Heart right ventricle (tissue), 16 donors: ENCODE results near the gene LAMA2. TPM values are rescaled to one million over a fixed set of nuclear protein-coding genes. Genes with fewer than 3 reads are reported as not detected.

Source experiments
- ATAC-seq, 8 donors: fragments of 200-7000 bp; cut with Tn5 transposase; one replicate each; pipeline ENCODE4 v1.9.1; 2020; ENCODE audit warnings: mild to moderate bottlenecking in 8 of 8, moderate library complexity in 8 of 8, moderate number of reproducible peaks in 1 of 8
- DNase-seq, 2 donors: peaks; one replicate each; pipeline ENCODE4 v3.0.0-alpha.2; 2020
- H3K27ac ChIP-seq, 10 donors: fragments of 200-600 bp; sonication (generic) in 2 of 10; one replicate each; pipeline versions ENCODE4 v1.5.0 to v1.8.0; 2020 to 2022; ENCODE audit warnings: mild to moderate bottlenecking in 3 of 10
- H3K27me3 ChIP-seq, 7 donors: fragments of 200-600 bp; one replicate each; pipeline ENCODE4 v1.8.0; 2021 to 2022; ENCODE audit warnings: mild to moderate bottlenecking in 2 of 7
- H3K36me3 ChIP-seq, 9 donors: fragments of 200-600 bp; sonication (generic) in 1 of 9; one replicate each; pipeline versions ENCODE4 v1.5.0 to v1.8.0; 2020 to 2022; ENCODE audit warnings: mild to moderate bottlenecking in 2 of 9
- H3K4me1 ChIP-seq, 9 donors: fragments of 200-600 bp; sonication (generic) in 1 of 9; one replicate each; pipeline versions ENCODE4 v1.5.0 to v1.8.0; 2020 to 2022; ENCODE audit warnings: mild to moderate bottlenecking in 4 of 9
- H3K4me3 ChIP-seq, 10 donors: fragments of 200-600 bp; sonication (generic) in 2 of 10; one replicate each; pipeline versions ENCODE4 v1.5.0 to v1.8.0; 2020 to 2022; ENCODE audit warnings: mild to moderate bottlenecking in 7 of 10, moderate library complexity in 2 of 10
- H3K9me3 ChIP-seq, 11 donors: fragments of 200-600 bp in 10 of 11; sonication (generic) in 2 of 11; one replicate each; pipeline versions ENCODE4 v1.5.0 to v1.8.0; 2013 to 2022; ENCODE audit warnings: mild to moderate bottlenecking in 2 of 11, control low read depth in 1 of 11, moderate library complexity in 1 of 11
- WGBS, 2 donors: extraction: QIAGEN DNeasy Blood & Tissue Kit; methylation state at CpG; one replicate each; pipeline ENCODE4 v1.1.7; 2013; ENCODE audit warnings: inconsistent platforms in 1 of 2; 5-methylcytosine and 5-hydroxymethylcytosine counted together
- intact Hi-C, 10 donors: fragments of 100-400 bp; cut with DNase I; formaldehyde crosslinking; loops; one replicate each; pipeline versions ENCODE4 v1.11.1 to v1.14.2; 2022
- polyA plus RNA-seq, 2 donors: library from polyadenylated mRNA; stranded (reverse); fragments of 200-250 nt; gene quantifications; one replicate each; pipeline ENCODE4 v1.2.3, GENCODE V29; 2013
- total RNA-seq, 10 donors: library from RNA; stranded (reverse); fragmentation: NEBNext Ultra II Directional in 3 of 10; extraction: Animal tissue kit (Norgen Biotek cat#: 25700) in 3 of 10; gene quantifications; one replicate each; pipeline versions ENCODE4 v1.2.1 to v1.2.4, GENCODE V29; 2021 to 2023
- TF ChIP-seq, protein P1 (sequence below), 9 donors: fragments of 200-600 bp; sonication (generic) in 2 of 9; IDR thresholded peaks; one replicate each; pipeline versions ENCODE4 v1.5.0 to v1.8.0; 2021 to 2022; ENCODE audit warnings: antibody characterized with exemption in 9 of 9, mild to moderate bottlenecking in 5 of 9, moderate library complexity in 1 of 9
- donor health status: Arrhythmogenic right ventricular cardiomyopathy.
- donor health status: ischemic (EF 13 %, LVEDD 7.1; RV severe dilation, severe dysfunction).
- donor health status: healthy with polysubstance abuse.
- donor health status: DM: no; HTN: yes; CAD: no.
- donor health status: DM: no; HTN: no; CAD: no.
- donor health status: ischemic (EF 25% LVEDD 6.9; RV normal size, moderate dysfunction).
- donor health status: ischemic (EF 25% LVEDD 5.7; RV mildly dilated, moderate dysfunction).
- donor health status: healthy.
- donor health status: DM: yes; HTN: yes; CAD: no.
- donor health status: Ischemic cardiomyopathy.
- donor health status: ischemic (EF 35%, LVEDD 5.7; RV mildly dilated, moderate dysfunction).
- donor health status: nonischemic (EF 11% LVEDD 7.7; RV severe dilation, severe dysfunction).
- donor health status: DM: yes; HTN: yes; CAD: no.
- donor health status: PGD.
- donor health status: ischemic (EF 29% LVEDD 5.4; RV normal size, mild dysfunction).
- donor health status: nonischemic (EF 23%, LVEDD 6.1; RV moderate dilation, normal function).

The LAMA2 gene
- total and polyA plus RNA-seq, 12 donors = 31.1 to 293 (median 223) TPM

DNA sequence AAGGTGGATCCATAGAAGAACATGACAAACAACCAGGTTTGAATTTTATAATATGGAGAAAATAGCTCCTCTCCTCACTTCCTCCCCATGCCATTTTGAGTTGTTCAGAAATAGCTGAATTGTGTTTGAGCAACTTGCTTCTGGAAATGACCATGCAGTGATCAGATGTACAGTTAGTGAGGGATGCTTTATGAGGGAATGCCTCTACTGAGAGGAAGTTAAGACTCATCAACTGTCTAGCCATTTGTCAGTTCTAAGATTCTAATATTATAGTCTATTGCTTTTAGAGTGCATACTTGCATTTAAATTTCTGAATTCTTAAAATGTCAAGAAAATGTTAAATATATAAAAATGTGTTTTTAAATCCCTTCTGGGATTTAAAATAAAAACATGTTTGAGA is 3.8 kb downstream of the LAMA2 start:
- Histone ChIP-seq H3K4me1 (peaks cover 0 to 24% (median 11%) of the 10 kb centered on the region in 9 donors), H3K27me3 (peaks cover 0 to 5% (median 0%) of the 10 kb centered on the region in 7 donors), H3K36me3 (no peaks in the 10 kb centered on the region), H3K27ac (peak overlapping the region; percentile 26 to 92 (median 86)), H3K4me3 (peak overlapping the region in 9 of 10 donors; percentile 53 to 77 (median 72)), H3K9me3 (no peaks in the 10 kb centered on the region)
- TF ChIP-seq, protein P1, sequence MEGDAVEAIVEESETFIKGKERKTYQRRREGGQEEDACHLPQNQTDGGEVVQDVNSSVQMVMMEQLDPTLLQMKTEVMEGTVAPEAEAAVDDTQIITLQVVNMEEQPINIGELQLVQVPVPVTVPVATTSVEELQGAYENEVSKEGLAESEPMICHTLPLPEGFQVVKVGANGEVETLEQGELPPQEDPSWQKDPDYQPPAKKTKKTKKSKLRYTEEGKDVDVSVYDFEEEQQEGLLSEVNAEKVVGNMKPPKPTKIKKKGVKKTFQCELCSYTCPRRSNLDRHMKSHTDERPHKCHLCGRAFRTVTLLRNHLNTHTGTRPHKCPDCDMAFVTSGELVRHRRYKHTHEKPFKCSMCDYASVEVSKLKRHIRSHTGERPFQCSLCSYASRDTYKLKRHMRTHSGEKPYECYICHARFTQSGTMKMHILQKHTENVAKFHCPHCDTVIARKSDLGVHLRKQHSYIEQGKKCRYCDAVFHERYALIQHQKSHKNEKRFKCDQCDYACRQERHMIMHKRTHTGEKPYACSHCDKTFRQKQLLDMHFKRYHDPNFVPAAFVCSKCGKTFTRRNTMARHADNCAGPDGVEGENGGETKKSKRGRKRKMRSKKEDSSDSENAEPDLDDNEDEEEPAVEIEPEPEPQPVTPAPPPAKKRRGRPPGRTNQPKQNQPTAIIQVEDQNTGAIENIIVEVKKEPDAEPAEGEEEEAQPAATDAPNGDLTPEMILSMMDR (IDR thresholded peaks at IDR 0.05) = no peak
- no peak for DNase-seq
- intact Hi-C loops = loop anchor here in 3 of 10 donors (5.0 to 10.0 kb wide), 5 partner anchors 79 to 368 kb away; no protein-coding TSS in a partner anchor
- ATAC-seq = no peak

DNA sequence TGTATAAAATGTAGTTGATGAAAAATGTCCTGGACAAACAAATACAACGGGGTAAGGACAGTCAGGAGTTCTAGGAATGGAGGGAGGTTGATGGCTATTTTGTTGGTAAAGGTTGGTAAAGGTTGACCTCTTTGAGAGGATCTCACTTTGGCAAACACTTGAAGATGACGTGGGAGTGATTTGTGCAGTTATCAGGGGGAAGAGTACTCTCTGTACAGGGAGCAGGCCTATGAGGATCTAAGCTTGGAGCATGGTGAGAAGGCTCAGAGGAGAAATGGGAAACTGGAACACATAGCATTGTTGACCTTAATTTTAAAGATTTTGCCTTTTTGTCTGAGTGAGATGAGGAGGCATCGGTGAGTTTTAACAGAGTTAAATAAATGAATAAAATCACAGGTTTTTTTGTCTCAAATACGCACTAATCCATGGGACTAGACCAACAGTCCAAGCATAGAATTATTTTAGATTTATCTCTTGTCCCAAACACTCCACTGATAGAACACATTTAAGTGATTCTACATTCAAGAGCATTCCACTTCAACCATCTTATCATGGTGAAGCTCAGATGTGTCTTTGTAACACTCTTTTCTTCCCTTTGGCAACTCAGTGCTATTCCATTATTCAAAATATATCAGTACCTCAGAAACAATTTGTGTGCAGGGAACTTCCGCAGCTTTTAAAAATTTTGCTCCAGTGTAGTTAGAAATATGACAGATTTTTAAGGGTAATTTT is 5.7 kb downstream of the LAMA2 start:
- TF ChIP-seq, protein P1 (IDR thresholded peaks at IDR 0.05) = no peak
- Histone ChIP-seq H3K27ac (peak overlapping the region in 9 of 10 donors; percentile 44 to 92 (median 83)), H3K36me3 (no peaks in the 10 kb centered on the region), H3K9me3 (no peaks in the 10 kb centered on the region), H3K27me3 (no peaks in the 10 kb centered on the region), H3K4me3 (peak overlapping the region in 8 of 10 donors; percentile 6 to 77 (median 20)), H3K4me1 (peaks cover 0 to 16% (median 7%) of the 10 kb centered on the region in 9 donors)
- WGBS, 2 donors = 50 to 66% methylated on average over 5 of the region's 5 CpGs
- no peak for DNase-seq
- intact Hi-C loops = loop anchor here in 3 of 10 donors (5.0 to 10.0 kb wide), 5 partner anchors 81 to 366 kb away; no protein-coding TSS in a partner anchor
- peak in 6 of 8 donors; percentile 56 to 91 (median 84) for ATAC-seq

DNA sequence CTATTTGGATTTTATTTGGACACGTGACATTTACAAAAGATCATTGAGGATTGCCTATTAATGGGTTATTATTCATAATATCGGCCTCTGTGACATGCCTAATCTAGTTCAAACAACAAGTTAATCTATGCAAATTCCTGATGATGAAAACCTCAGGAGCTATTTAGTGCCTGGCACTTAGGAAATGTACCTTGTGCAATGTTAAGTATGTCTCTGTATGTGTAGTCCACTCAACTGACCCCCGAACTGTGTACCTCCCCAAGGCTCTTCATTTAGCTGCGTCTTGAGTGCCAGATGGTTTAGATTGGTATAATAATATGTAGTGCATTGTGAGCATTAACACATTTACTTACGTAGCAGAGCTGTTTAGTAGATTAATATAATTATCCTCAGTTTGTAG is 6.9 kb downstream of the LAMA2 start:
- intact Hi-C loops = loop anchor here in 3 of 10 donors (5.0 to 10.0 kb wide), 5 partner anchors 83 to 365 kb away; no protein-coding TSS in a partner anchor
- Histone ChIP-seq H3K4me3 (peak overlapping the region in 8 of 10 donors; percentile 6 to 77 (median 28)), H3K27me3 (no peaks in the 10 kb centered on the region), H3K4me1 (peaks cover 0 to 16% (median 7%) of the 10 kb centered on the region in 9 donors), H3K27ac (peak overlapping the region; percentile 35 to 92 (median 79)), H3K9me3 (peaks cover 0 to 7% (median 0%) of the 10 kb centered on the region in 11 donors), H3K36me3 (peaks cover 0 to 6% (median 0%) of the 10 kb centered on the region in 9 donors)
- TF ChIP-seq, protein P1 (IDR thresholded peaks at IDR 0.05) = no peak
- peak in 5 of 8 donors; percentile 27 to 68 (median 42) for ATAC-seq
- 38 to 56% methylated on average over 5 of the region's 5 CpGs for WGBS, 2 donors
- no peak for DNase-seq

DNA sequence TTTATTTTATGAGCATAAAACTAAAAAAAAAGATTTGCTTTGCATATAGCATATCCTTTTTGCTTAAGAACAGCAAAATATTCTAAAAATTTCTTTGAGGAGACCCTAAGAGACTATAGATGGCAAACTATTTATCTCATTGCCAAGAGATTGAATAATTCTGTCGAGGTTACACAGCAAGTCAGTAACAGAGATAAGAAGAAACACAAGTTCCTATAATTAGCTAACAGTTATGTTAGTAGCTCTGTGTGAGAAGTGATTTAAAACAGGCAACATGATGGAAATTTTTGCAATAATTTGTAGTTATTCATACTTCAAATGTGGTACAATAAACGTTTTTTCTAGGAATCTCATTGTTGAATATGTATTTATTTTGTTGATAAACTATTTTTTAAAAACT is 9.1 kb downstream of the LAMA2 start:
- Histone ChIP-seq H3K9me3 (peaks cover 0 to 7% (median 0%) of the 10 kb centered on the region in 11 donors), H3K27me3 (no peaks in the 10 kb centered on the region), H3K27ac (peak overlapping the region; percentile 44 to 92 (median 79)), H3K36me3 (peaks cover 0 to 11% (median 0%) of the 10 kb centered on the region in 9 donors), H3K4me3 (peak overlapping the region in 7 of 10 donors; percentile 2 to 77 (median 28)), H3K4me1 (peaks cover 0 to 26% (median 10%) of the 10 kb centered on the region in 9 donors)
- DNase-seq (no peak), ATAC-seq (peak in 7 of 8 donors; percentile 41 to 74 (median 65))
- TF ChIP-seq, protein P1 (IDR thresholded peaks at IDR 0.05) = no peak
- intact Hi-C loops = no loop called here
- 8 to 11% methylated on average over 2 of the region's 2 CpGs for WGBS, 2 donors
